HUDEP-2 (cell line): ENCODE measurements around the gene CCL3.
"Not testable (repeated sequence)": the region's sequence is repeated elsewhere in the genome, so short reads cannot be mapped to it uniquely, and the experiment has no call there.

Experiments
- DNase-seq, 76 experiments: peaks; one replicate each; lab custom pipeline; 2025; ENCODE audit not compliant: unreplicated experiment in 76 of 76; lab: John Stamatoyannopoulos, UW

Gene CCL3

DNA sequence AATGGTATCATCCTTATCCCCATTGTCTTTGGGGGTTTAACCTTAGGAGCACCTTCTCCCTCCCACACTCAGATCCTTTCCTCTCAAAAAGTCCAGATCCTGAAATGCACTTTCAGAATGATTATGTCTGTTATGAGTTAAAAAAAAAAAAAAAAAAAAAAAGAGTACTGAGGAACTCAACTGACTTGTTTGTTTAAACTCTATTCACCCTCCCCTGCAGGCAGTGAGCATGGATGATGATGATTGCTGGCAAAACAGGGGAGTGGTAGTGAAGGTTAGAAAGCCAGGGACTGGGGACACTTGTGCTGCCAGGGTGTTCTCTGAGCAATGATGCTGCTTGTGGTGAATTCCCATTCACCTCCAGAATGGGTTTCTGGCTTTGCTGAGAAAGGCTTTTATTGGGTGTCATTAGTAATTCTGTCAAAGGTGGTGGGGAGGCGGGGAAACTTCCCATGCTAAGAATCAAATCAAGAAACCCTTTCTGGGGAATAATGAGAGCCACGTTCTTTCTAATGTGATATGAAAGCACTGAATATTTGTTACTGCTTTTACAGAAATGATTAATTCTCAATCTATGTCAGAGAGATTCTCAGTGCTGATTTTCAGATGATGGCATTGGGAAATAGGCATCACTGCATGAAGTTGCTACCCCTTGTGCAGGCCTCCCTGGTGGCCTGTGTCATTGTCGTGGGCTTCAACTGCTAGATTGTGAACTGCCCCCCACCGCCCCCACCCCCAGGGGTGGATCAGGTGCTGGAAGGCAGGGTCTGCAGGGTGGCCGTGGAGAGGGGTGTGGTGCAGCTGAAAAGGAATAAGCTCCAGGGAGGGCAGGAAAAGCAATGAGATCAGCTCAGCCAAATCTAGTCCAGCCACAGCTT, 27.8 kb upstream of the CCL3 start:
- DNase-seq = no peak

DNA sequence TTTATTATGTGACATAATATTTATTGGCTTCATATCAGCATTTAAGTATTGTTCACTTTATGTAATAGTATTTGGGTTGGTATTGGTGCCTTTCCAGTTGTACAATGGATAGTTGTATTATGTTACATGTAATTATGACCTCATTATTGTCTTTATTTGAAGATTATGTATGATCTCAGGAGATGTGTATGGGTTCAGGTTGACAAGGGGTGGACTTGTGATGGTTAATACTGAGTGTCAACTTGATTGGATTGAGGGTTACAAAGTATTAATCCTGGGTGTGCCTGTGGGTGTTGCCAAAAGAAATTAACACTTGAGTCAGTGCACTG, 25.7 kb upstream of the CCL3 start:
- DNase-seq = not testable (repeated sequence)

DNA sequence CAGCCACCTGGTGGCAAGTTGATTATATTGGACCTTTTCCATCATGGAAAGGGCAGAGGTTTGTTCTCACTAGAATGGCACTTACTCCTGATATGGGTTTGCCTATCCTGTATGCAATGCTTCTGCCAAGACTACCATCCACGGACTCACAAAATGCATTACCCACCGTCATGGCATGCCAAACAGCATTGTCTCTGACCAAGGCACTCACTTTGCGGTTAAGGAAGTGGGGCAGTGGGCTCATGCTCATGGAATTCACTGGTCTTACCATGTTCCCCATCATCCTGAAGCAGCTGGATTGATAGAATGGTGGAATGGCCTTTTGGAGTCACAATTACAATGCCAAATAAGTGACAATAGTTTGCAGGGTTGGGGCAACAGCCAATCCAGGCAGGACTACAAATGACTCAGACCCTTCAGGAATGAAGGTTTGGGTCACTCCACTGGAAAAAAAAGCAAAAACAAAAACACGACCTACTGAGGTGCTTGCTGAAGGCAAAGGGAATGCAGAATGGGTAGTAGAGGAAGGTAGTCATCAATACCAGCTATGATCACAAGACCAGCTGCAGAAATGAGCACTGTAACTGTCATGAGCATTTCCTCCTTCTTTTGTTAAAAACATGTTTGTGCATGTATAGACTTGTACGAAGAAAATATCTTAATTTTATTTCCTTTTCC, 25.2 kb upstream of the CCL3 start:
- not testable (repeated sequence) for DNase-seq

DNA sequence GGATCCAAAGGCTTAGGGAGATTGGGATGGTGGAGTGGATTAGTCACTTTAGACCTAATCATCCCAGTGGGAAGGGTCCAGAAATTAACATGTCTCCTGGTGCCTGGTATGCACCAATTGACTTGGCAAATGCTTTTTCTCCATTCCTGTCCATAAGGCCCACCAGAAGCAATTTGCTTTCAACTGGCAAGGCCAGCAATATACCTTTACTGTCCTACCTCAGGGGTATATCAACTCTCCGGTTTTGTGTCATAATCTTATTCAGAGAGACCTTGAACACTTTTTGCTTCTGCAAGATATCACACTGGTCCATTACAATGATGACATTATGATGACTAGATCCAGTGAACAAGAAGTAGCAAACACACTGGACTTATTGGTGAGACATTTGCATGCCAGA, 23.2 kb upstream of the CCL3 start:
- DNase-seq = not testable (repeated sequence)

DNA sequence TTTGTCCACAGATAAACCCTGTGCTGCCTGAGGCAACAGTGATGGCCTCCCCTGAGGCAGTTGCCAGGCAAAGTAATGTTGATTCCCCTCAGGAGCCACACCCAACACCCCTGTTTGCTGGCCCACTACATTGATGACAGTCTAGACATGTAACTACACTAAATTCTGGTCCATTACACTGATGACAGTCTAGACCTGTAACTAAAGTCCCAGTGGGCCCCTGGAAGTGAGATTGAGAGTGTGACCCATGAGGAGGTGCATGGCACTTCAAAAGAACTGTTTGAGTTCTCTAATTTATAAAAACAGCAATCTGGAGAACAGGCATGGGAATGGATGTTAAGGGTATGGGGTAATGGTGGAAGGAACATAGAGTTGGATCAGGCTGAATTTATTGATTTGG, 22.6 kb upstream of the CCL3 start:
- DNase-seq = no peak

DNA sequence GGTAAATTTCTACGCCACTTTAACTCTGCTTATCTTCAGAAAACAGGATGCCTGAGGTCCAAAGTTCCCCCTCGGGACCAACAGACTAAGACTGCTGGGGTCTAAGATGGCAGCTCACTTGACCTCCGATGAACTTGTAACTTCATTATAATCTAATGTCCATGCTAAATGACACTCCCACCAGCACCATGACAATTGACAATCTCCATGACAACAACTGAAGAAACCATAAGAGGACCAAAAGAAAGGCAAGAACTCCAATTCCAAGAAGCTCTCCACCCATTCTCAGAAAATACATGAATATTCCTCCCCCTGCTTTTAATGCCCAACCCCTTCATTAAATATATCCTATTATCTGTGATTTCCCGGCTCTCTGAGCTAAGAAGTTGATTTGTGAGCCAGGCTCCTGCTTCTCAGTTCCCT, 21.1 kb upstream of the CCL3 start:
- DNase-seq = no peak

DNA sequence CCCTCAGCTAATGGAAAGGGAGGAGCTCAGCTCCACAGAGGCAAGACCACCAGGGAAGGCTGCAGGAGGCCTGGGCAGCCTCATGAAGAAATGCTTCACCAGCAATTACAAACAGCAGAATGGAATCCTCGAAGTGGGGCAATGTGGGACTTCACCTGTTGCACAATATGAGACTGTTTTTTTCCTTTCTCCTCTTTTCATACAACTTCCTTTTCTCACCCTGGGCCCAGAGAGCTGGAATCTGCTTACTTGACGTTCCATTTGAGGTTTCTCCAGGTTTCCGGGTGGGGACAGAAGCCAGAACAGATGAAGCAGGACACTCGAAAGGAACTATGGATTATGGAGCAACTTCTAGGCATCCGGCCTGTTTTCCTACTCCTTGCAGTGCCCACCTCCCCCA, 18.3 kb upstream of the CCL3 start:
- DNase-seq = not testable (repeated sequence)

DNA sequence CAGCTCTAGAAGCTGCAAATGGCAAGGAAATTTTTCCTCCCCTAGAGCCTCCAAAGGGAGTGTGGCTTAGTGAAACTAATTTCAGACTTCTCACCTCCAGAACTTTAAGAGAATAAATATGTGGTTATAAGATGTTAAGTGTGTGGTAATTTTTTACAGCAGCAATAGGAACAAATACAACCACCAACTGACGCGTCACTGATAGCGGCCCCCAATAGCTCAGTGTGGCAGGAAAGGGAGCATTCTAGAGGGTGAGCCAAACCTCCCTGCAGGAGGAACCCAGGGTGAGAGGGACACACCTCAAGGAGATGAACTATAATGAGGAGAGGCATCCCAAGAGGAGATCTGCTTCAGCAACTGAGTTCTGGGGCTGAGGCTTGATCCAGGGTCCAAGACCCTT, 17.7 kb upstream of the CCL3 start:
- no peak for DNase-seq

DNA sequence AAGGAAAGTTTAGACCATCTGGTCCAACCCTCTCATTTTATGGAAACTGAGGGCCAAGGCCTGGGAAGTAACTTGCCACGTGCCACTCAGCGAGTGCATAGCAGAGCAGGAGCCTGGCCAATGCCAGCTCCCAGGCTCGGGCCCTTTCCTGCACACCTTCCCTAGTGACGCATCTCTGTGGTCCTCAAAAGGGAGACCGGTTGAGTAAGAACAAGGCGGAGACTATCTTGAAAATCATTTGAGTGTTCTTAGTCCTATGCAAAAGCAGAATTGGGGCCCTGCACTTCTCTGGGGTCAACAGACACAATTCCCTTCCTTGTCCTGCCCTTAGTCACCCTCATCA, 16.5 kb upstream of the CCL3 start:
- DNase-seq = no peak

DNA sequence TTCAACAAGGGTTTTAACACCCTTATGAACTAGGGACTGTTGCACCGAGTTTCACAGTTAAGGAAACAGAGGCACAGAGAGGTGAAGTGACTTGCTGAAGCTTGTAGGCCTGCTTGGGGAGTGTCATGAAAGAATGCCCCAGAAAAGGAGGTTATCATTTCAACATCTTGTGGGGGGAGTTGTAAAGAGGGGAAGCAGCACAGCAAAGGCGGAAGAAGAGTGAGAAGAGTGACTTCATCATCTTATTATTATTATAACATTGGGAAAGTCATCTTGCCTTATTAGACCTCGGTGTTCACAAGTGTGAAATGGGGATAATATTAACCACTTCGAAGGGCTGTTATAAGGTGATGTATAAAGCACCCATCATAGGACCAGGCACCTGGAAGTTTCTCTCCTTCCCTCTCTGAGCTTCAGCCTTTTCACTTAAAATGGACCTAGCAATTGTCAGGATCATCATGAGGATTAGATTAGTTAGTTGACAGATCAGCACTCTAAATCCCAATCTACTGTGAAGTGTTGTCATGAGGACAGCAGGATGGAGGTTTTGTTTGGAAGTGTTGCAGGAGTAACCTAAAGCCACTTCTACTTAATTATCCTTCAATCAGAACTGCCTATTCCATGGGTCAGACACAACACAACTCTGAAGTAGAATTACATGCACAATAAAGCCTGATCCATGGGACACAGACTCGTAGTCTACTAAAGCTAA, 16.0 kb upstream of the CCL3 start:
- DNase-seq = no peak

DNA sequence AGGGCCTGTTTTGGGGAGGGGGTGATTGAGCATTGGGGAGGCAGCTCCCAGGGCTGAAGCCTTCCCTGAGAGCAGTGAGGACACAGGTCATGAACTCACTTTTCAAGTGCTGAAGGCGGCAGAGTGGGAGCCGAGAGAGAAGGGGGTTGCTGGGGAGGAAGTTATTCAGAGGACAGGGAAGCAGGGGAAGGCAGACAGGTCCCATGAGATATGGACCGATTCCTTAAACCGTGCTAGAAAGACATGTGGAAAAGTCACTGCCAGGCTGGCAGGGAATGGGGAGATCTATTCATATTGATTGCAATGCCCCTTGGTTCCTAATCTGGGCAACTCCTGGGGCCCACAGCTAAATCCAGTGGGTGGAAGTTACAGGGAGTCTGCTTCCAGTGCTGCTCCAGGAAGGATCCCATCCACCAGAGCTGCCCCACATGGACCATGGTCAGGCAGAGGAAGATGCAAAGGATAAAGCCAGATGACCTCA, 14.8 kb upstream of the CCL3 start:
- no peak for DNase-seq

DNA sequence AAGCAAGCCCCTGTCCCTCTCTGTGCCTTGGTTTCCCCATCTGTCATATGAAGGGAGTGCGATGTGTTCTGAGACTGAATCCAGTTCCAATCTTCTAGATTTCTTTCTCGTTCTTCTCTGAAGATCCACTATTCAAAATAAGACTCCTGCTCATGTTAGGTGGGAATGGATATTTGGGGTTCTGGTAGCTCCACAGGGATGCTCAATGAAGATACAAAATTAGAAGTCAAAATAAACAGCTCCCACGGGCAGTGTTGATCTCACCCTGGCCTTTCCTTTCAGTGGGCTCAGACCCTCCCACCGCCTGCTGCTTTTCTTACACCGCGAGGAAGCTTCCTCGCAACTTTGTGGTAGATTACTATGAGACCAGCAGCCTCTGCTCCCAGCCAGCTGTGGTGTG, 14.3 kb upstream of the CCL3 start:
- DNase-seq = not testable (repeated sequence)

DNA sequence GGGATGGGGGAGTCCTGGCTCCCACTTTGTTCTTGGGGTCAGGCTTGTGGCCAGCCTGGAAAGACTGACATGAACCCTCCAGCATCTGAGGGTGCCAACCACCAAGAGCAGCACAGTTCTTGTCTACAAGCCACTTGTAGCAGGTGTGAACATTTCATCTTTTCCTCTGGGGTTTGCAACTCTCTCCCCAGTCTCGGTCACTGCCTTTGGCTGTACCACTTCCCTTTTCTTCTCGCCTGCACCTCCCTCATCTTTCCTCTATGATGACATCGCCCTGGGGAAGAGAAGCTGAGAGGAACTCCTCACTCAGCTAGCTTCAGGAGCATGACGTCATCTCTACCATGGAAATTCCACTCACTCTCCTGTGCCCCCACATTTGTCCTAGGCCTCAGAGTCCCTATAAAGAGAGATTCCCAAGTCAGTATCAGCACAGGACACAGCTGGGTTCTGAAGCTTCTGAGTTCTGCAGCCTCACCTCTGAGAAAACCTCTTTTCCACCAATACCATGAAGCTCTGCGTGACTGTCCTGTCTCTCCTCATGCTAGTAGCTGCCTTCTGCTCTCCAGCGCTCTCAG, 13.5 kb upstream of the CCL3 start, which contains the start of gene CCL4:
Gene CCL4, plus strand, starts transcription at position 427 of the 575 bp plus-strand sequence. Its CDS starts 79 bp downstream, at position 506.
- DNase-seq = not testable (repeated sequence)

DNA sequence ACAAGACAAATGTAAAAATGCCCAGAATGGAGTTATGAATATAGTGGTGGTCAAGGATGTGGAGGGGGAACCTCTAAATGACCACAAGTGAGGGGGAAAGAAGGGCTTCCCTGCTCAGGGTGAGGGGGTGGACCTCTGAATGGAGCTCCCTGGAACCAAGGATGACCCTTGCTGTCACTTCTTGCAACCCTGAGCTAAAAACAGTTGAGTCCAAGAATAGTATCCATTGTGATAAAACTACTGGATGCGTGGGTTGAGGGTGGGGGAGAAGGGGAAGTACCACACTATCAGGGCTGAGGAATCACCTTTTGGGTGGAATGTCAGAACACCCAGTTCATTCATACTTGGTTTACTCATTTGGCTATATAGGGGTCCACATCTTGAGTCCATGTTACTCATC, 9.1 kb upstream of the CCL3 start:
- DNase-seq = not testable (repeated sequence)

DNA sequence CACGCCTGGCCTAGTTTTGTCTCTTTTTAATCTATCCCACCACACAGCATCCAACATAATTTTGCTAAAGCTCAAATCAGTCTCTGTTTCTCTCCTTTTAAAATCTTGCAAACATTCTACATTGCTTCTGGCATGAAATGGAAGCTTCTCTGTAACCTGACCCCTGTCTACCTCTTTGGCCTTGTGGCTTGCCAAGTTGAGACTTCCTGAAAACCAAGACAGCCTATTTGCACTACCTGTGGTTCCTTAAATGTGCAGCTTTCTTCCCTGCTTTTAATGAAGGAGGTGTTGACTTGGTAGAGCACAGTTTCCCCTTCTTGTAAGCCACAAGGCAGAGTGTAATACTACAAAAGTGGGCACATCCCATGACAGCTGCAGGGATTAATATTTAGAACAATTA, 6.0 kb upstream of the CCL3 start:
- no peak for DNase-seq

DNA sequence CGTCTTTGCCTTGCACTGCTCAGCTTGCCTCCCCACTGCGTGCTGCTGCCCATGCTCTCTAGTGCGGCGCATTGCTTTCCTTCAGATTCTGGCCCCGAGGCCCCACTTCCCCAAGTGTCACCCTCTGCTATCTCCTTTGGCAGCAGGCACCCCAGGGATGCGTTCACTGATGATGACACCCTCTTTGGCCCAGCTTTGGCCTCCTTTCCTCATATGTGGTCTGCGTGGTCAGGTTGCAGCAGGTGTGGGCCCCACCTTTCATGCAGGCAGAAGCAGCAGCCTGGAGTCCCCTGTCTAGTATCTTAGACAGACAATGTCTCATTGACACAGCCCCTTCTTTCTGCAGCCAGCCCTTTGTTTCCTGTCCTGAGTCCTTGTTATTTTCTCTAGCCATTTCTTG, 4.8 kb upstream of the CCL3 start:
- DNase-seq = no peak

DNA sequence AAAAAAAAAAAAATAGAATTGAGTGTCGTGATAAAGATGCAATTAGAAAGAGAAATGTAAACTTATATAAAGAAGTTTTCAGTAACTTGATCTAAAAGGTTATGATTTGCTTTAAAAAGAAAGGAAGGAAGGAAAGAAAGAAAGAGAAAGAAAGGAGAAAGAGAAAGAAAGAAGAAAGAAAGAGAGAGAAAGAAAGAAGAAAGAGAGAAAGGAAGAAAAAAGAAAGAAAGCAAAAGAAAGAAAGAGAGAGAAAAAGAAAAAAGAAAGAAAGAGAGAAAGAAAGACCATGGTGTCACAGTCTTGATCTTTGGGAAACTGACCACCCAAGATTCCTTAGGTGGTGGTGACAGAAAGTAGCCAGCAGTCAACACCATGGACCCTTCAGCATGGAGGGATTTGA, 4.3 kb upstream of the CCL3 start:
- DNase-seq = no peak

DNA sequence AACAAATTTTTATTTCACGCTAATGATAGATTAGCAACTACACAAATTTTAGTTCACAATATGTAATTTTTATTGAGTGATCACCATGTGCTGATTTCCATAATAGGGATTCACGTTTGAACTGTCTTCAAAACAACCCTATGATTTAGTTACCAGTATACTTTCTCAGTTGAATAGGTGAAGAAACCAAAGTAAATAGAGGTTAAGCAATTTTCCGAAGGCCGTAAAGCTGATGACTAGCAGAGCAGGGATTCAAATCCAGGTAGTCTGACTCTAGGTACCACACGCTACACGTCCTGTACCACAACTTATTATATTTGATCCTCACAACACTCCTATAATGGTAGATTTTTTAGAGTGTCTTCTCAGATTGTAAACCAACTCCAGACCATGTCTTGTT, 2.8 kb upstream of the CCL3 start:
- DNase-seq = not testable (repeated sequence)

DNA sequence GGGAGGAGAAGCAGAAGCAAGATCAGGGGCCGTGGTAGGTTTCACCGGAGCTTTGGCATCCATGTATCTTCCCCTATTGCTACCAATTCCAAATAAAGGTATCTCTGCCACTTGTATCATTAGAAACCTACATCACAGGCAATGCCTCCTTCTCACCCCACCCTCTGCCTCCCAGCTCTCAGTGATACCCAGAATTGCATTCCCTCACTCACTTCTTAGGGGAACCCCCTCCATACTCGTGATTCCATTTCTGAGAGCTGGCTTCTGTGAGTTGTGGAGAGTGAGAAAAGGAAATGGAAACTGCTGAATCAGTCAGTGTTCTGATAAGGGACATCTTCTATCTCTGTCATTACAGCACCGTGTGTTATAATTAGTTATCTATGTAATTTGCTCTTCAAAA, 2.3 kb upstream of the CCL3 start:
- peak in 10 of 76 experiments; percentile 5 to 54 (median 24) for DNase-seq

DNA sequence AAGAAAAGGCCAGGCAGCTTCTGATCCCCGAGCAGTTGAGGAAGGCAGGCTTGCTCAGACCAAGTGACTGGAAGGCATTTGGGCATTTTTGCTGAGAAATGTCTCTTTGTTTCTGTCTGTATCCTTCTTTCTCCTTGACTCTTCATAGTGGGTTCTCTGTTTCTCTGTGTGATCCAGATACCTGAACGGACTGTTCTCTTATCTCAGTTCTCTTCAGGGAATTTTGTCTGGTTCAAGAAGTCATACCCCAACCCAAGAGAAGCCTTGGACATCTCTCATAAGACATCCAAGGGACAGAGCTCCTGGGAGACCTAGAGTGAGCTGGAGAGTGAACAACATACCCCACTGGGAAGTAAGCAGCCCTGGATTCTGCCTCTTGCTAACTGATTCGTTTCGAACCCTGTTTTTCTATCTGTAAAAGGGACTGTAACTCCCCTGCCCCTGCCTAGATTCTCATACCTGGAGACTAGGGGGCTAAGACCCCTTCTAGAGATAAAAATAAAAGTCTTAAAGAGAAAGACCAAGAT, 541 bp downstream of the CCL3 start:
- no peak for DNase-seq
